ENCODE results near the gene DUSP1. TPM values are rescaled to one million over a fixed set of nuclear protein-coding genes. Genes with fewer than 3 reads are reported as not detected.

The DUSP1 gene
- total and polyA plus RNA-seq, 2 donors = 76.4 to 822 TPM

GRCh38 chr5:172779691-172780341, 8.8 kb upstream of the DUSP1 start:
- Histone ChIP-seq H3K4me1 (ENCODE audit: insufficient read depth) (no peaks in the 10 kb centered on the region), H3K36me3 (ENCODE audit: insufficient read depth) (no peaks in the 10 kb centered on the region), H3K27ac (ENCODE audit: low read depth) (no peak overlapping the region), H3K4me3 (ENCODE audit: low read depth, low read length) (no peak overlapping the region)
- DNase-seq (ENCODE audit: extremely low spot score) = no peak
- 94% methylated on average over 5 of the region's 5 CpGs for WGBS

DNA sequence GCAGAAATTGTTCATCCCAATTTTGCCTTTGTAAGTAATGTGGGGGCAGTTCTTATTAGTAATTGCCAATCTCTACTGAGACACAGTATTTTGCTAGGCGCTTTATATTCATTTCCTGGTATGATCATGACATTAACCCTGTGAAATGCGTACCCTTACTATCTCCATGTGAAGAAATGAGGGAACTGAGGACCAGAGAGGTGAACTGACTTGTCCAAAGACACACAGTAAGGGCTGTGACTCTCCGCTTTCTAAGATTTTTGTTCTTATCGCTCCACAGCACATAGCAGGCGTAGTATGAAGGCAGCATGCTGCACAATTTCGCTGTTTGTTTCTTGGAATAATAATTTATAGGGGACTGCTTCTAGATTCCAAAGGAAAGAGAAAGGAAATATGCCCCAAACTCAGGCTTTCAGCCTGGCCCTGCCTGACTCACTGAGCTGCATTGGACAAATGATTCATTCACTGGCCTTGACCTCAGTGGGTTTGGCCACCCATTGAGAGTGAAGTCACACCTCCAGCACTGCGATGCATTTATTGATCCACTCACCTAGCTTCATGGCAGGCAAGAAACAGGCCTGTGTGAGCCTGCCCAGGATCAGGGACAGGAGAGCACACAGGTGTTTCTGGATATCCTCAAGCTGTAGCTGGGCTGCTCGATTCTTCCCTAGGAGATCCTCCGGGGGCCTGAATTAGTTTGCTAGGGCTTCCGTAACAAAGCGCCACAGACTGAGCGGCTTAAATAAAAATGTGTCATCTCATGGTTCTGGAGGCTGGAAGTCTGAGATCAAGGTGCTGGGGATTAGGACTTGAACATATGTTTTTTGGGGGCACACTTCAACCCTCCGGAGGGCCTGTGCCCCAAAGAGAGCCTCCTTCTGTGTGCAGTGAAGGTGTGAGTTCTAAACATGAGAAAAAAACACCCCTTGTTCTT, 7.2 kb upstream of the DUSP1 start:
- Histone ChIP-seq H3K27ac (ENCODE audit: low read depth) (peak overlapping the region; percentile 67), H3K4me1 (ENCODE audit: insufficient read depth) (no peaks in the 10 kb centered on the region), H3K36me3 (ENCODE audit: insufficient read depth) (no peaks in the 10 kb centered on the region), H3K4me3 (ENCODE audit: low read depth, low read length) (no peak overlapping the region)
- DNase-seq (ENCODE audit: extremely low spot score) = no peak
- 76% methylated on average over 13 of the region's 13 CpGs for WGBS

DNA sequence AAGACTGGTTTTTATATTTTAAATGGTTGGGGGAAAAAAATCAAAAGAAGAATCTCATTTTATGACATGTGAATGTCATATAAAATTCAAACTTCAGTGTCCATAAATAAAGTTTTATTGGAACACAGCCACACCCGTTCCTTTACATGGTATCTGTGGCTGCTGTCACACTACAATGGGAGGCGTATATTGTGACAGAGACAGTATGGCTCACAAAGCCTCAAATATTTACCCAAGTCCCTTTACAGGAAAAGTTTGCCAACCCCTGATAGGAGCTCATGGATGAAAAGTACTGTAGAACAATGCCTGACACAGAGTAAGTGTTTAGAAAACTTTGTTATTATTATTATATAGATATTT, 5.2 kb upstream of the DUSP1 start:
- Histone ChIP-seq H3K36me3 (ENCODE audit: insufficient read depth) (no peaks in the 10 kb centered on the region), H3K4me1 (ENCODE audit: insufficient read depth) (no peaks in the 10 kb centered on the region), H3K27ac (ENCODE audit: low read depth) (no peak overlapping the region), H3K4me3 (ENCODE audit: low read depth, low read length) (no peak overlapping the region)
- no peak for DNase-seq (ENCODE audit: extremely low spot score)
- 83% methylated on average over 2 of the region's 2 CpGs for WGBS

DNA sequence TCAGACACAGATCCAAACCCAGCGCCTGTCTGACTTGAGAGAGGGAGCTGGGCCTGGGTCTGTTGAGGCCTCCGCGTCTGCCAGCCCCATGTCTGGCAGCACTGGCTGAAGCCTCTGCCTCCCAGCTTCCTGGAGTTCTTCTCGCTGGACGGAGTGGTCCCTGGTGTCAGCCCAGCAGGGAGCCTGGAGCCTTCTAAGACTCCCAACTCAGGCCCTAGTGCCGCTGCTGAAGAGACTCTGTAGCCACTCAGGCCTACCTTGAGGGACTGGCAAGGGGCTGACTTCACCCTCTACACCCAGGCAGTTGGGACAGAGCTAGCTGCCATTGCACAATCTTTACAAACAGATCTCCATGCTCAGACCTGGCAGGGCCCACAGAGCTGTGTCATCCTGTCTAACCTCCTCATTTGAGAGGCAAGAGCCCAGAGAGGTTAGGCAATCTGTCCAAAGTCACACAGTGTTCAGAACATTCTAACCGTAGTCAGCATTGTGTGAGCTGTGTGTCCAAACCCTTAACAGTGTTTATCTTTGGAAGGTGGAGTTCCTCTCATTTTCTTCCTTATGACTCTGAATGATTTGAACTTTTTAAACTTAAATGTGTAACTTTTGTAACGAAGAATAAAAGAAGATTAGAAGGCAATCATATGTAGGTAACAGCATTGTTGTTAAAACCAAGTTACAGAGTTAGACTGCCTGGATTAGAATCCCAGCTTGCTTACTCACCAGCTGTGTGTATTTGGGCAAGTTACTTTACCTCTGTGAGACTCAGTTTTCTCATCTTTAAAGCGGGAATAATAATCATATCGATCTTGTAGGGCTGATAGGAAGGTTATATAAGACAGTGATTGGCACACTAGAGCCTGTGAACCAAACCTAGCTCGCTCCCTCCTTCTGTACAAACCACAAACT, 4.6 kb upstream of the DUSP1 start:
- Histone ChIP-seq H3K36me3 (ENCODE audit: insufficient read depth) (no peaks in the 10 kb centered on the region), H3K4me3 (ENCODE audit: low read depth, low read length) (no peak overlapping the region), H3K4me1 (ENCODE audit: insufficient read depth) (no peaks in the 10 kb centered on the region), H3K27ac (ENCODE audit: low read depth) (no peak overlapping the region)
- DNase-seq (ENCODE audit: extremely low spot score) = no peak
- WGBS = 91% methylated on average over 11 of the region's 11 CpGs

- WGBS = 84% methylated on average over 7 of the region's 7 CpGs
- Histone ChIP-seq H3K4me3 (ENCODE audit: low read depth, low read length) (no peak overlapping the region), H3K36me3 (ENCODE audit: insufficient read depth) (no peaks in the 10 kb centered on the region), H3K4me1 (ENCODE audit: insufficient read depth) (no peaks in the 10 kb centered on the region), H3K27ac (ENCODE audit: low read depth) (peak overlapping the region; percentile 46)
- no peak for DNase-seq (ENCODE audit: extremely low spot score)
Measured at GRCh38 chr5:172774561-172775315, 3.7 kb upstream of the DUSP1 start.

- no peak for DNase-seq (ENCODE audit: extremely low spot score)
- no peaks in the 10 kb centered on the region for H3K4me1 ChIP-seq (ENCODE audit: insufficient read depth)
- WGBS = 77% methylated on average over 11 of the region's 11 CpGs
- no peak overlapping the region for H3K4me3 ChIP-seq (ENCODE audit: low read depth, low read length)
- H3K27ac ChIP-seq (ENCODE audit: low read depth) = peak overlapping the region; percentile 83
- H3K36me3 ChIP-seq (ENCODE audit: insufficient read depth) = no peaks in the 10 kb centered on the region
Measured at GRCh38 chr5:172773481-172774469, 2.8 kb upstream of the DUSP1 start.

DNA sequence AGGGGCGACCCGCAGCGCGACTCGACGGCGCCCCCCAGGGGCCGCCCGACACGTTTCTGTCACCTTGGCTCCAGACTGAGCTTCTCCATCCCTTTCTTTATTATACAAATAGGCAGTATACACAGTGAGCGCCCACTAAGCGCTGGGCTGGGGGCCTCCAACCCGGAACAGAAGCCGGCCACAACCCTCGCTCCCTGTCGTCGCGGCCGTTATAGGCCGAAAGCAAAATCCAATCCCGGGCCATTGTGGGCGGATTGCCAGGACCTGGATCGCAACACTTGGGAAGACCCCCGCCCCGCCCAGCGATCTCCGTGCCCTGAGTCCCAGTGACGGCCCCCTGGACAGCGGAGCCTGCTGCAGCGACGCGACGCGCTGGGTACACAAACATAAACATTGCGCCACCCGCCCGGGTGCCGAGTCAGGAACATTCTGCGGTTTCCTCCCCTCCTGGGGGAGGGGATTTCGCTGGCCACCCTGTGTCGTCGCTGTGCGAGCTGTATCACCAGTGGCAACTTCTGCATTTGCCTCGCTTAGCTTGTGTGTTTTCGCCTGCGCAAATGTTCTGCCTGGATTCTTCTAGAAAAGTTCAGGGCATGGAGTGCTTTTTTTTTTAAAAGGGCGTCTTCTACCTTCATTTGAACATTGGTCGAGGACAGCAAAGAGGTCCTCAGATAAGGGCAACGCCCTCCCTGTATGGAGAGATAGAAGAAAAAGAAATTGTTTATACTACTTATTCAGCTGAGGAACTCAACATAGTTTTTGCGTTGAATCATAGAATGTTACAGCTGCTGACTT, 1.3 kb upstream of the DUSP1 start:
- no peaks in the 10 kb centered on the region for H3K4me1 ChIP-seq (ENCODE audit: insufficient read depth)
- peak overlapping the region; percentile 36 for H3K4me3 ChIP-seq (ENCODE audit: low read depth, low read length)
- peaks cover 3% of the 10 kb centered on the region for H3K36me3 ChIP-seq (ENCODE audit: insufficient read depth)
- peak overlapping the region; percentile 98 for H3K27ac ChIP-seq (ENCODE audit: low read depth)
- WGBS = 4% methylated on average over 50 of the region's 50 CpGs
- DNase-seq (ENCODE audit: extremely low spot score) = no peak

- 1% methylated on average over 40 of the region's 40 CpGs for WGBS
- peak overlapping the region; percentile 98 for H3K27ac ChIP-seq (ENCODE audit: low read depth)
- no peaks in the 10 kb centered on the region for H3K4me1 ChIP-seq (ENCODE audit: insufficient read depth)
- H3K4me3 ChIP-seq (ENCODE audit: low read depth, low read length) = peak overlapping the region; percentile 36
- H3K36me3 ChIP-seq (ENCODE audit: insufficient read depth) = peaks cover 3% of the 10 kb centered on the region
- no peak for DNase-seq (ENCODE audit: extremely low spot score)
Measured at GRCh38 chr5:172771439-172772111, 580 bp upstream of the DUSP1 start.

GRCh38 chr5:172770374-172770674, 671 bp downstream of the DUSP1 start:
- H3K4me1 ChIP-seq (ENCODE audit: insufficient read depth) = no peaks in the 10 kb centered on the region
- peak overlapping the region; percentile 99 for H3K27ac ChIP-seq (ENCODE audit: low read depth)
- peak overlapping the region; percentile 89 for H3K4me3 ChIP-seq (ENCODE audit: low read depth, low read length)
- peaks cover 3% of the 10 kb centered on the region for H3K36me3 ChIP-seq (ENCODE audit: insufficient read depth)
- DNase-seq (ENCODE audit: extremely low spot score) = no peak
- WGBS = under 1% methylated on average over 29 of the region's 29 CpGs

GRCh38 chr5:172769616-172770373, 1.2 kb downstream of the DUSP1 start:
- no peak for DNase-seq (ENCODE audit: extremely low spot score)
- 13% methylated on average over 21 of the region's 21 CpGs for WGBS
- H3K4me1 ChIP-seq (ENCODE audit: insufficient read depth) = no peaks in the 10 kb centered on the region
- H3K4me3 ChIP-seq (ENCODE audit: low read depth, low read length) = peak overlapping the region; percentile 89
- H3K27ac ChIP-seq (ENCODE audit: low read depth) = peak overlapping the region; percentile 99
- peaks cover 3% of the 10 kb centered on the region for H3K36me3 ChIP-seq (ENCODE audit: insufficient read depth)

DNA sequence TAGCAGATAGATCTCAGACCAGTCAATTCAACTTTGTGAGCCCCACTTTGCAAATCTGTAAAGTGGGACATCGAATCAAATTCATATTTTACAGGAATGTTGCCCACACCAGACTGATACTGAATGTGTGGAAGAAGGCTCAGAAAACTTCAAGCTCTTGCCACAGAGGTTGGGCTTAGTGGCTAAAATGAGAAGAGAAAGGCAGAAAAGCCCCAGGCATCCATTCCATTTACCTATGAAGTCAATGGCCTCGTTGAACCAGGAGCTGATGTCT, 1.7 kb downstream of the DUSP1 start:
- no peak for DNase-seq (ENCODE audit: extremely low spot score)
- peak overlapping the region; percentile 89 for H3K4me3 ChIP-seq (ENCODE audit: low read depth, low read length)
- WGBS = 57% methylated on average over 2 of the region's 2 CpGs
- no peaks in the 10 kb centered on the region for H3K4me1 ChIP-seq (ENCODE audit: insufficient read depth)
- H3K27ac ChIP-seq (ENCODE audit: low read depth) = peak overlapping the region; percentile 99
- H3K36me3 ChIP-seq (ENCODE audit: insufficient read depth) = peaks cover 3% of the 10 kb centered on the region

Data from urinary bladder (tissue), 4 donors.